Middle frontal gyrus (tissue), 1 donor: ENCODE data around the gene CHN1.

Source experiments
- DNase-seq: peaks from one replicate; pipeline ENCODE4 v3.0.0-alpha.2; 2015; ENCODE audit warnings: low spot score; ENCODE audit errors: extremely low spot score

Gene CHN1

DNA sequence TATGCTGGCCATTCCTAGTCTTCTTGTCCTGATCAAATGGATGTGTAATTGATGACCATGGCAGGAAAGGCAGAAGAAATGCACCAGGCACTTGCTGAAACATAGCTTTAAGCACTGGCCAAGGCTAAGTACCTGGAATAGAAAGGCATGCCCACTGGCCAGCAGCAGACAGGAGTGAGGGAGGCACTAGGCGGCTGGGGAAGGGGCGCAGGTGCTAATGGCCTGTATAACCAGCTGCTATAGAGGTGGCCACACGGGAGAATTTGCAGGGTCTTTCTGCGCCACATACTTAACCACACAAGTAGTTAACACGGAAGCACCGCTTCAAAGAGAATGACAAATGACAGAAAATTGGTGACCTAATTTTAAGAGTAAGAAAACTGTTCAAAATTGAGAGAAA, 174.6 kb downstream of the CHN1 start:
- no peak for DNase-seq

DNA sequence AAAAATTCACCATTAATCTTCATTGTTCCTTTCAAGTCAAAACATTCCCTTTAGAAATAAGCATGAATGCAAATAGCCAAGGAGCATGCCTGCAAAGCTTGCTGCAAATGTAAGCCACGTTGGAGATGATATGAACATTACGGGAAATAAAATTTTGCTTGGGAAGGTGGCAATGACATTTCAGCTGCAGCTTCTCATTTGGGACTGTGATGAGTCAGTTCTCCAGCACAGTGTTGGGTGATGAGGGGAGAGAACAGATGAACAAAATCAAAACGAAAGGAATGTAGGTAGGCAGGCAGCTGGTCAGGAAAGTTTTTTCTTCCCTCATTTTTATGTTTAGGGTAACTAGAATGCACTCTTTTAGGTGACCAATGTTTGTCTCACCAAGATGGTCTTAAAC, 175.6 kb downstream of the CHN1 start:
- no peak for DNase-seq

DNA sequence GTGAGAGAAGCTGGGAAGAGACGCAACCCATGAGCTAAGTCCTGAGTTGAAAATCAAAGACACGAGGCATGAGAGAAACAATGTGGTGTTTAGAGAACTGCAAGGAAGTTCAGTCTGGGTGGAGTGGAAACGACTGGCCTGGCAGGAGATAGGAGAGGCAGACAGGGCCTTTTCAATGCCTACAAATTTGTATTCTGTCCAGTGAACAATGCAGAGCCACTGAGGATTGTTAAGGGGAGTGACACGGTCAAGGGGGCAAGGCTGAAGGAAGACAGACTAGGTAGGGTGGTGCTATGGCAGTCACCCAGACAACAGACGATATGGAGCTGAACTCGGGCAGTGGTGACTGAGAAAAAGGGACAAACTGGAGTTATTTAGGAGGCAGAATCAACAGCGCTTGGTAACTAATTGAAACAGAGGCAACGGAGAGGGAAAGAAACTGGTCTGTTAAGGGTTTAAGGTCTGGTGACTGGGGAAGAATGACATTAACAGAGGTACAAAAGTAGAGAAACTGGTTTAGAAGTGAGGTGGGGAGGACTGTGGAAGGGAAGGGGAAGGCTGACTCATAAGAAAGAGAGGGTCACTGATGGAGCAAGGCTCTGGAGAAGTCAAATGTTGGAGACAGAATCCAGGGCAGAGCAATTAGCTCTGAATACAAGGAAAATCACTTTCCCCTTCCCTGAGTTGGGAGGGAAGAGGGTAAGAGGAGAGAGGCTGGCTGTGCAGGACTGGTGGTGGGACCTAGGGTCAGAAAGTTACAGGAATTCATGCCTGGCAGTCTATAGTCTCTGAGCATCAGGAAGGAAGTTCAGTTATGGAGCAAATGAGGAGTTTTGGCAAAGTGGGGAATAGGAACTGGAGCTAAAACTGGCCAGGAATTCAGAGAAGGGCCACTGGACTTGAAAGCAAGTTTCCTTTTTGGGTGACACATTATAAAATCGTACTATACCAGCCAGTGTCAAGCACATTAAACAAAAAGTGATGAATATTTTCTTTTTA, 177.5 kb downstream of the CHN1 start:
- DNase-seq, result no peak

DNA sequence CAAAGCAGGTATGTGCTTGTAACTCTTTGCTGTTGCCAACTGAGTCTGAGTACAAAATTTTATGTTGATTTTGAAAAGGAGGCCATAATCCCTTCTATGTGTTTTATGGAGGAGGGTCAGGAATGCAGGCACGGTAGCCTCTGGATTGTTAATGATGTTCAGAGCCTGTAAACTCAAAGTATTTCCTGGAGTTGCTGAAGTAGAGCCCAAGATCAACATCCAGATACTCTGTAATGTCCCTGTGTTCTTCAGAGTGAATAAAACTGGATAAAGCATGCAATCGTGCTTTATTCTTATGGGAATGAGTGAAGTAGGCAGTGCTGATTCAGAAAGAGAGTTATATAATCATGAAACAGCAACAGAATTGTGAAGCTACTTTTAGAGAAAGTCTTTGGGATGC, 179.1 kb downstream of the CHN1 start:
- no peak for DNase-seq

DNA sequence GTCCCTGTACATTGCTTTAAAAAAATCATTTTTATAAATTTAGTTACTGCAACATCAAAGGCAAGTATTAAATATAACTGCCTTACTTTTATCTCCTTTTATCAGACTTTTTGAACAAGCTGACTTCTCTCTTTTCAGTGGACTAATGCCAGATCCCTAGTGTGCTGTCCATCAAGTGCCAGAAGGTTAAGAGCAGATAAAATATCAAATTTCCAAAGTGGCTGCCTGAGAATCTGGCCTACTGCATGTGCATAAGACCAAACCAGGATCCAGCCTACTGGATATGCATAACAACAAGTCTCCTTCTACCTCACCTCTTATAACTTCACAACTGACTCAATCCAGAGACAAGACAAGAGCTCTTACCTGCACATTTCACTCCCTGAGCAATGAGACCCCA, 181.1 kb downstream of the CHN1 start:
- DNase-seq, result no peak

DNA sequence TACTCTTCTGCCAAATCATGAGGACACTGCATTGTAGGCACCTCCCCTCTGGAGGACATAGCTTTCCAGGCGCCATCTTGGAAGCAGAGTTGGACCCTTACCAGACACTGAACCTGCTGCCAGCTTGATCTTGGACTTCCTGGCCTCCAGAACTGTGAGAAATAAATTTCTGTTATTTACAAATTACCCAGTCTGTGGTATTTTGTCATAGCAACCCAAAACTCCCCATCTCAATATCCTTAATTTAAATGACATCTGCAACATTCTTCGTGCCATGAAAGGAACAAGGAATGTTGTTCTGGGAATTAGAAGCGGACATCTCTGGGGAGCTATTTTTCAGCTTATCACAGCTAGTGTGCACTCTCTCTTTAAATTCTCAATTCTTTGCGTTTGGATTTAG, 183.6 kb downstream of the CHN1 start:
- DNase-seq, result no peak

DNA sequence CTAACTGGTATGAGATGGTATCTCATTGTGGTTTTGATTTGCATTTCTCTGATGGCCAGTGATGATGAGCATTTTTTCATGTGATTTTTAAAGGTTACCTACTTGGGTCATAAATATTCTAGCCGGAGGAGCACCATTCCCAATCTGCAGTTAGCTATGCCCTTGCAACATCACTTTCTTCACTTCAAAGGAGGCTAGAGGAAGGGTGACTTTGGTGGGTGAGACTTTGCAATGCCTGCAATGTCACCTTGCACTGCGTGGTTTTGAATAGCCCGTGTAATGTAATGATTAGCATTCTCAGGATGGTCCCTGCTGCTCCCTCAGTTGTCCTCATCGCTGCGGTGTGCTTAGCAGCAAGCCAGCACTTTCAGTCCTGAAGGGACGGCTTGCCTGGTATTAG, 184.8 kb downstream of the CHN1 start:
- DNase-seq, result no peak

DNA sequence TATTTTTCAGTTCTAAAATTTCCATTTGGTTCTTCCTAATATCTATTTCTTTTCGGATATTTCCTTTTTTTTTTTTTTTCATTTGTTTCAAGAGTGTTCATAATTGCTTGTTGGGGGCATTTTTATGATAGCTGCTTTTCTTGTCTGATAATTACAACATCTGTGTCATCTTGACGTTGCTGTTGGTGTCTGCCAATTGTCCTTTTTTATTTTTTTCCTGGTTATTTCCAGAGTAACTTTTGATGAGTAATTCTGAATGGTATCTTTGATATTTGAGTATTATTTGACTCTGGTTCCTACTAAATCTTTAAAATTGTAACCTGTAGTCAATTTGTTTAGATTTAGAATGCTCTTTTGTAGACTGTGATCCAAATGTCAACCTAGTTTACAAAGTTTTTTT, 189.7 kb downstream of the CHN1 start:
- no peak for DNase-seq

DNA sequence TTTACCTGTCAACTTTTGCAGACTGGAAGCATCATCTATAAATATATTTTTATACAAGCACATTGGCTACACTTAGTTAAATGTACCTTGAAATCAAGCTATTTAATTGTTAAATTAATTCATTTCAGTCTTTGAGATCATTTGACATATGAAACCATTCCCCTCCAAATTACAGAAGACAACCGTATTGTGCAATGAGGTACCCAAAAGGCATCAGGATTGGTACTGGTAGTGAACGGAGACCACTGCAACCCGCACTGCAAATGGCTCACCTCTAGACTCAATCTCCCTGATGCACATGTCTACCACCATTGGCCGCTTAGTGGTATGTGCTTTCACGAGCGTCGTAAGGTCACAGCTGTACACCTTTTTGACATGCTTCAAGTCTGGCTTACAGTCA, 193.1 kb downstream of the CHN1 start:
- no peak for DNase-seq

DNA sequence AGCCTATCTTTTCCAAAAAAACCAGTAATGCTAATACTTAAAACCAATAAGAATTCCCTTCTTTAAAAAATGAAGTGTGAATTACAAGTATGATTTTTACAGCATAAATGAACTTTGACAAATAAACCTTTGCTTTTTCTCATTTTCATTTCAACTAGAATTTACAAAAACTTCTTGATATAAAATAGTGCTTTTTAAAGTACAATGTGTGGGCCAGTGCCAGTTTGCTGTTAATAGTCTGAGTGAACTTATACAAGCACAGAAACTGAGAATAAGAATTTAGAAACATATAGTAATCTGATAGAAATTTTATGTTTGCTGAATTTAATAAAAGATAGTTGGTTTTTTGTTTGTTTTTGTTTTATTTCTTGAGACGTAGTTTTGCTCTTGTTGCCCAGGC, 197.2 kb downstream of the CHN1 start:
- no peak for DNase-seq

DNA sequence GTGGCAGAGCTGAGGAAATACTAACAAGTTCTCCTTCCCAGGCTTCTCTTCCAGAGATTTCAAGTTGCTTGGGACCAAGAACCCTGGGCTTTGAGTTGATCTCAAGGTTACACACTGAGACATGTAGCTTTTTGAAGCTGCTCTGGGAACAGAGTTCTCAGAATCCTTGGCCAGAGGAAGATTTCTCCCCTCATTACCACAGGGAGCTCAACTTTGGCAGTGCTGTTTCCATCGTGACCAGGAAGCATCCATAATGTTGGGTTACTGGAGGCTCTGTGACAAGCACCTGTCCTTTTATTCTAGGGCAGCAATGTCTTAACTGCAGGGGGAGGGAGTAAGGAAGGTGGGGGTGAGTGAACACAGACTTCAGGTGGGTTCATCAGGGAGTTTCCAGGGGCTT, 199.4 kb downstream of the CHN1 start:
- DNase-seq, result no peak

DNA sequence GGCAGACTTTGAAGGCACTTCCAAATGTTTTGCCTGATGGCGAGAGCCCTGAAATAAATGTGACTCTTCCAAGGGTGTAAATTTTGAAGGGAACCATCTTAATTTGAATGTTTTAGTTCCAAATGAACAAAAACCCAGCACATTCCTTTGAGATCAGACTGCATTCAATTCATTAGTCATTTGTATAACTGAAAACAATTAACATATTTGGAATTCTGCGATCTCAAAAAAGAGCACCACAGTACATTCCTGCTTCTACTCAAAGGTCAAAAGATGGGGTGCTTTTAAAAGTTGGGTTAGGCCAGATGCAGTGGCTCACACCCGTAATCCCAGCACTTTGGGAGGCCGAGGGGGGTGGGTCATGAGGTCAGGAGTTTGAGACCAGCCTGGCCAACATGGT, 202.7 kb downstream of the CHN1 start:
- DNase-seq, result no peak

DNA sequence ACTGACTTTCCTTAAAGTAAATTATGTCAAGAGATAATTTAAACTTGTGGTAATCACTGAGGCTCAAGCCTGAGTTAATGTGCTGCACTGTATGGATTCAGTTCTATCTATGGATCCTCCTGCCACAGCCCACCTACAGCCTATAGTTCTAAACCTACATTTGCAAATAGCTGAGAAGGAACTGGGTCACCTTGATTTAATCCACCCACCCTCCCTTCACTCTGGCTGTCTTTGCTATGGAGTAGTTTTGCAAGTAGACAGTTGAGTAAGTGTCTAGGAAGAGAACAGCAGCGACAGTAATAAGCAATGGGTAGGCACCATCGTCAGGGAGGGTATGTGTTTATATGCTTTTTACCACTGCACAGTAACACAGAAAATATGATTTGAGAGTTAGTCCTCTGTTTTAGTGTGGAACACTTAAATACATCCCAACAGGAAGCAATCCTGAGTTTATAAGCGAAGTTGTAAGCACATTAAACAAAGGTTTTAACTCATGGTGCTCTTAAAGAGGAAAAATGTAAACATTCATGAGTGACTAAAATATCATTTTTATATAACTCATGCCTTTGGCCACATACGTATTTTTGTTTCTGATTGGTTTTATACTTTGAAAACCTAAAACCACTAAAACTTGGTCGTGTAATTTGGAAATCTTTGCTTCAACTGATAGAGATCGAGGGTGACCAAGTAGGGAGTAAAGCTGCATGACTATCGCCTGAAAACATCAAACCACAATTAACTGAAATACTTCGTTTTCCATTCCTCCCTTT, 204.6 kb downstream of the CHN1 start:
- no peak for DNase-seq

DNA sequence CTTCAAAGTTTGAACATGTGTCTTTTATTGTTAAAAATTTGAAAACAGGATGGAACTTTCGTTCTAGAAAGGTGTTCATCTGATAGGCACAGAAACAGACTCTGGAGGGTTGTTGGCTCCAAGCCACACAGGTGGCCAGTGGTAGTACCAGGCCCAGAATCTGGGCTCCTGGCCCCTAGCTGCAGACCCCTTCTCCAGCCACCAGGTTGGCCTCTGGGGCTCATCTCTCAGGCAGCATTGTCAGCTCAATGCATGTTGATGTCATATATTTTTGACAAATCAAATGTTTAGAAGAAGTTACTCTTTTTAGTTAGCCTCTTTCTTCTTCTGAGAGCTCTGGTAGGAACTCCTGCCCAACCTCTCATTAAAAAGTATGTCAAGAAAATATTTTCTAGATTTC, 206.4 kb downstream of the CHN1 start:
- no peak for DNase-seq

DNA sequence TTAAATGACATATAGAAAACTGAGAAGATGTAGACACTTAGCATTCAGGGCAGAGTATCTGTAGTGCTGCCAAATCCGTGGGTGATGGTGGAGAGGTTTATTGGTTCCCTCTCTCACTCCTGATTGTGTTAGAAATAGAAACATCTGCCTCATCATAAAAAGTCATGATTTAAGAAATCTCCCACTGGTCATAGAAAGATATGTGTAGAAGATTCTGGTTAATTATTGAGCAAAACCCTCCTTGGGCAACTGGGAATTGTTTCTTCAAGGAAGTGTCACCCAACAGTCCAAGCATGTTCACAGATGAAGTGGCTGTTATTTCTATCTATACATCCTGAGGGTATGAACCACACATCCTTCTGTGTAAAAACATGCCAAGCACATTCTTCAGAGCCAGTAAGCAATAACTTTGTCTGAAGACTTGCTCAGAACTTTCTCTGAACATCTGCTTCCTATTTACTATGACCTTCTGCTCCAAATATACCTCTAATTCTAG, 207.4 kb downstream of the CHN1 start:
- DNase-seq, result no peak

DNA sequence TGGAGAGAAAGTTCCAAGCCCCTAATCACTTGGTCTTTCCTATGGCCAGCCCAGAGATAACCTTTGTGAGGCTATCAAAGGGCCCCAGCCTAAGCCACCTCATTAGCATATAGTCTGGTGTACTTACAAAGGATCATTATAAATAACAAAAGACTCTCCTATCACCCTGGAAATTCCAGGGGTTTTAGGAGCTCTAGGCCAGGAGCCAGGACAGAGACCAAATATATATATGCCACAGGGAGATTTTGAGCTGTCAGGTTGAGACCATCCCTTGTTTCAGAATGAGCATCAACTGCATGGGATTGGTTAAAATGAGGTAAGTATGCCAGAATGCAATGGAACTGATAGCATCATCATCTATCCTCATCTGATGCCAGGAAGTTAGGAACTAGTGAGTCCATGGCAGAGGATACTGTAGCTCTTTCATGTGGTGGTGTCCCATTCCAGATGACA, 208.8 kb downstream of the CHN1 start:
- DNase-seq, result no peak

DNA sequence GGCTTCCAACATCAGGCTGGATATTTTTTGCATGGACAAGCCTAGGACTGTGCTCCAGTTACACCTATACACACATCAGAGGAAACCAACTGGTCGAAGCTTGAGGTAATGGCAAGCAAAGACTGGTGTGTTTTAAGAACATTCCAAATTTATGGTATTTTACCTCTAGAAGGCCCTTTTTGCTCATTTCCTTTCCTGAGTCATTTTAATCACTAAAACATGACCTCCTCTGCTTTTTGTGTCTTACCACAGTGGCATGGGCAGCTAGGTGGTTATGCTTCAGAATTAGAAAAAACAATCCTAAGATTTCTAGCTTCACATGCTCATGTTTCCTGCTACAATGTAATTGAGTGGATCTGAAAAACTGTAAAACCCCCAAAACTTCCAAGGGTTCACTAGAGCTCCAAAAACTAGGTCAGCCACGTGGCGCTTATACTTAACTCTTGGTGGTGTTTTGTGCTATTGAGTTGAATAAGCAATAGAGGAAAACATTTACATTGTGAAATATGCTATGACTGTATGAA, 210.3 kb downstream of the CHN1 start:
- DNase-seq, result no peak

DNA sequence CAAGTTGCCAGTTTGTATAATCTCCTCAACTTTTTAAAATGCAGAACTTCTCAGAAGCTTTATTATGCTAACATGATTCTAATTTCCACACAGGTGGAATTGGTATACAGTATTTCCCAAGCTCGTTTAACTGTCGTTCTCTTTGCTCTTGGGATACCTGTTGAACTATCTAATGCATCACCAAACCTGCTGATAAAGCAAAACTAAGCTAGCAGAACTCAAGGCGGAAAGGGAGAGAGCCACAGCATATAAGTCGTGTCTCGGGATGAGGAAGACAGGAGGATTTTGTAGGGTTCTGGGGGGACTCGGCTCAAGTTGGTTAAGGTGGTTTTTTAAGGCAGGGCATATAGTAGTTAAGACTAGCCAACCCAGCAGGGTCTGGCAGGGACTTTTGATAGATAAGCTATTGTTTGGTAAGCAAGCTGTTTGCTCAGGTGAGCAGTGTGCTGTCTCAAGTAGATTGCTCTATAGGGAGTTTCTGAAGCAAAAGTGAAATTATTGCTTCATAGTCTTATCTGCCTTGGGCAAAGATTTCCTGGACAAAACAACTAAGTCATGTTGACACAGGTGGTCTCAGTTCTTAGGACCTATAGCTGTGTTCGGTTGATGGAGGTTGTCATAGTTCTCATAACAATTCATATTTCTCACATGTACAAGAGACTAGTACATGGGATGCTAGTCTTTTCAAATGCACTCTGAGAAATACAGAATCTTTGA, 212.7 kb downstream of the CHN1 start:
- DNase-seq, result no peak

DNA sequence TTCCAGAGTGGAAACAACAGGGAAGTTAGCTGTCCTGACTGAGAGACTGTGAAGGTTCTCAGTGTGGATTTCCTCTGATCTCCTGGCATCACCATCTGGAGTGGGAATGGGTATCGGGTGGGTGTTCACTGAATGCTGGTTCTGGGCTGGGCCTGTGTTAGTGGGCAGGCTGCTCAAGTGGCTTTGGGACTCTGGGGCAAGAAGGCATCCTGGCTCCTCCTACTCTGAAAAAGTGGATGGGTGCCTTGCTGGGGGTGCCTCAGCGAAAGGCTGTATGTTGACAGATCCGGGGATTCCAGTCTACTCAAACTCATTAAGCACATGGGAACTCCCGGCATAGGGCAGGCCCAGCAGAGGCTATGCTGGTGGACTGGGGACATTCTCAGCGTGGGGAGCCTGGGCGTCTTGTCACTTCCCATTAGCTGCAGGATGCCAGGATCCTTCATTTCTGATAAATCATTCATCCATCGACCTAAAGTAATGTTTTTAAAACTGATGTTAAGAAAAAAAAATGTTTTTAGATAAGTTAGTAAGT, 213.4 kb downstream of the CHN1 start:
- no peak for DNase-seq

DNA sequence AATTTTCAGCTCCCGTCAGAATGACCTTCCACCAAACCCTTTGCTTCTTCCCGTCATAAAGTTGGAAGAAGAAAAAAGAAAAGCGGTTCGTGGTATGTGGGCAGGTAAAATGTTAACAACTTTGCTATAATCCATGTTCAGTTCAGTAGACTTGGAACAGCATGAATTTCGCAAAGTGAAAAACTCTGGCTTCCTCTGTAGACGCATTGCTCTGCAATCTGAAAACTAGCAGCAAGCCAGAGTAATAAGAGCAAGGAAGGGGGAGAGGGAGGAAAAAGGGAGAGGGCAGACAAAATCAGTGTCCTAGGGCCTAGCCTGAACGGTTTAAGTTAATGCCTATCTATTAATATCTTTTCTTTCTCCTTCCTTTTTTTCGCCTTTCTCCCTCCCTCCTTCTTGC, 214.2 kb downstream of the CHN1 start:
- no peak for DNase-seq

DNA sequence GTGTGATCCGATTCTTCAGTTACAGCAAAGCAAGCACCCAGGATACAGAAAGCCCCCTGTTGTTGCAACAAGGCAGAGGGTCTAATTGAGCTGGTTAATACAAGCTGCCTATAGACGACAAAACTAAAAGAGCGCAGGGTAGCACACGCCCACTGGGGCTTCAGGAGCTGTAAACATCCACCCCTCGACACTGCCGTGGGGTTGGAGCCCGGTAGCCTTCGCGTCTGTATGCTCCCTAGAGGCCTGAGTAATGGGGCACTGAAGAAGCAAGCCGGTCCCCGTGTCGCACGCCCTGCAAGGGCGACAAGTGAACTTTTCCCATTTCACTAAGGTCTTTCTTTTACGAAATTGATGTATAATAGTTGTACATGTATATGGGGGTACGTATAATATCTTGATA, 216.2 kb downstream of the CHN1 start:
- DNase-seq, result no peak
